GM23248 (cell line): Measurements from ENCODE around the gene OR13J1. TPM values are rescaled to one million over a fixed set of nuclear protein-coding genes. Genes with fewer than 3 reads are reported as not detected.

ENCODE experiments used
- DNase-seq: peaks from one replicate; pipeline ENCODE4 v3.0.0-alpha.2; 2015
- H2AFZ ChIP-seq: fragments of 200-600 bp; sonication (generic); 2 replicates; pipeline ENCODE4 v1.6.1; 2016; ENCODE audit warnings: antibody characterized with exemption
- H3F3A ChIP-seq: fragments of 200-600 bp; sonication (generic); 2 replicates; pipeline ENCODE4 v1.6.1; 2016; ENCODE audit warnings: mild to moderate bottlenecking, antibody characterized with exemption, mixed run types; ENCODE audit not compliant: insufficient read depth
- H3K27ac ChIP-seq: fragments of 200-600 bp; sonication (generic); 2 replicates; pipeline ENCODE4 v1.5.1; 2016; ENCODE audit warnings: mild to moderate bottlenecking
- H3K27me3 ChIP-seq: fragments of 200-600 bp; sonication (generic); replicated peaks from 2 replicates; pipeline ENCODE4 v1.6.1; 2016; ENCODE audit warnings: mild to moderate bottlenecking; ENCODE audit not compliant: insufficient read depth
- H3K36me3 ChIP-seq: fragments of 200-600 bp; sonication (generic); 2 replicates; pipeline ENCODE4 v1.6.1; 2016; ENCODE audit warnings: low read depth, mild to moderate bottlenecking
- H3K4me1 ChIP-seq: fragments of 200-600 bp; sonication (generic); 2 replicates; pipeline ENCODE4 v1.6.1; 2016; ENCODE audit warnings: mild to moderate bottlenecking; ENCODE audit not compliant: insufficient read depth
- H3K4me2 ChIP-seq: fragments of 200-600 bp; sonication (generic); one replicate; pipeline ENCODE4 v1.6.1; 2016; ENCODE audit warnings: mild to moderate bottlenecking; ENCODE audit not compliant: unreplicated experiment
- H3K4me3 ChIP-seq: fragments of 200-600 bp; sonication (generic); 2 replicates; pipeline ENCODE4 v1.5.1; 2016; ENCODE audit warnings: mild to moderate bottlenecking
- H3K79me2 ChIP-seq: fragments of 200-600 bp; sonication (generic); 2 replicates; pipeline ENCODE4 v1.6.1; 2016; ENCODE audit warnings: mild to moderate bottlenecking; ENCODE audit not compliant: insufficient read depth
- H3K9ac ChIP-seq: fragments of 200-600 bp; sonication (generic); 2 replicates; pipeline ENCODE4 v1.6.1; 2016; ENCODE audit warnings: mild to moderate bottlenecking
- H3K9me2 ChIP-seq: fragments of 200-600 bp; sonication (generic); 2 replicates; pipeline ENCODE4 v1.6.1; 2016; ENCODE audit warnings: mixed run types, mild to moderate bottlenecking, moderate library complexity; ENCODE audit not compliant: insufficient read depth
- H3K9me3 ChIP-seq: fragments of 200-600 bp; sonication (generic); one replicate; pipeline ENCODE4 v1.6.1; 2017; ENCODE audit warnings: low read depth
- H4K20me1 ChIP-seq: fragments of 200-600 bp; sonication (generic); 2 replicates; pipeline ENCODE4 v1.6.0; 2016; ENCODE audit not compliant: insufficient read depth
- EZH2 ChIP-seq: fragments of 200-600 bp; sonication (generic); IDR thresholded peaks from 2 replicates; pipeline ENCODE4 v1.6.1; 2018; ENCODE audit warnings: antibody characterized with exemption, mild to moderate bottlenecking; ENCODE audit not compliant: insufficient read depth, poor library complexity, severe bottlenecking
- EZH2phosphoT487 ChIP-seq: fragments of 200-600 bp; sonication (generic); IDR thresholded peaks from 2 replicates; pipeline ENCODE4 v1.6.1; 2018; ENCODE audit warnings: antibody characterized with exemption, moderate library complexity, mild to moderate bottlenecking, low read depth; ENCODE audit not compliant: insufficient read depth
- WGBS, 2 experiments: methylation state at CpG; one replicate each; pipeline ENCODE4 v1.1.6; 2015 to 2017; ENCODE audit warnings: low lambda C conversion rate in 2 of 2, low coverage in 1 of 2; ENCODE audit errors: missing lambda C conversion rate in 2 of 2; 5-methylcytosine and 5-hydroxymethylcytosine counted together
- in situ Hi-C: fragments of 300-500 bp; cut with MboI; formaldehyde crosslinking; loops from 2 replicates; pipeline ENCODE4 v1.15.0; 2020
- polyA plus RNA-seq: library from polyadenylated mRNA; unstranded; fragments of >200 nt; fragmentation: Nextera tagmentation; extraction: Ambion mirVana; gene quantifications from 2 replicates; pipeline ENCODE4 v1.2.1, GENCODE V29; 2016
- total RNA-seq: library from RNA; depleted of rRNA; stranded (reverse); fragments of >200 nt; shearing (Covaris generic); gene quantifications from 2 replicates; pipeline ENCODE4 v1.2.3, GENCODE V29; 2014

The OR13J1 gene
- total and polyA plus RNA-seq, 2 experiments from 2014 or later: not detected

GRCh38 chr9:35835766-35836165 lies 34.4 kb downstream of the OR13J1 start:
- H3K27ac ChIP-seq: no peak overlapping the region
- TF ChIP-seq EZH2phosphoT487 (no peak), EZH2 (no peak)
- in situ Hi-C loops: no loop called here
- no peak overlapping the region for H3K4me2 ChIP-seq
- peaks cover 2% of the 10 kb centered on the region; the same call in 1 of the 2 replicates for H3K79me2 ChIP-seq
- H3K36me3 ChIP-seq: no peaks in the 10 kb centered on the region
- H3K9me2 ChIP-seq: no peaks in the 10 kb centered on the region
- 76 to 78% methylated on average over 2 of the region's 2 CpGs for WGBS, 2 experiments
- no peaks in the 10 kb centered on the region for H3F3A ChIP-seq
- no peaks in the 10 kb centered on the region for H3K27me3 ChIP-seq
- no peaks in the 10 kb centered on the region for H4K20me1 ChIP-seq
- H2AFZ ChIP-seq: no peak overlapping the region
- no peak overlapping the region for H3K9ac ChIP-seq
- H3K9me3 ChIP-seq: no peaks in the 10 kb centered on the region
- no peak for DNase-seq
- H3K4me1 ChIP-seq: no peaks in the 10 kb centered on the region
- no peak overlapping the region for H3K4me3 ChIP-seq

- no peaks in the 10 kb centered on the region for H3K9me3 ChIP-seq
- H3K36me3 ChIP-seq: no peaks in the 10 kb centered on the region
- in situ Hi-C loops: no loop called here
- WGBS, 2 experiments: 88 to 94% methylated on average over 3 of the region's 3 CpGs
- H3K4me1 ChIP-seq: no peaks in the 10 kb centered on the region; the same call in 1 of the 2 replicates
- no peaks in the 10 kb centered on the region for H3K27me3 ChIP-seq
- H3K4me2 ChIP-seq: no peak overlapping the region
- peak; percentile 31 for DNase-seq
- no peak overlapping the region for H3K9ac ChIP-seq
- H3K27ac ChIP-seq: no peak overlapping the region
- no peak overlapping the region for H3K4me3 ChIP-seq
- no peaks in the 10 kb centered on the region for H3F3A ChIP-seq
- H2AFZ ChIP-seq: no peak overlapping the region
- no peaks in the 10 kb centered on the region for H4K20me1 ChIP-seq
- peaks cover 8% of the 10 kb centered on the region; the same call in 1 of the 2 replicates for H3K79me2 ChIP-seq
- TF ChIP-seq EZH2phosphoT487: no peak
- TF ChIP-seq EZH2: no peak
- H3K9me2 ChIP-seq: no peaks in the 10 kb centered on the region
These were observed 35.0 kb downstream of the OR13J1 start for GRCh38 chr9:35835216-35835632.

DNA sequence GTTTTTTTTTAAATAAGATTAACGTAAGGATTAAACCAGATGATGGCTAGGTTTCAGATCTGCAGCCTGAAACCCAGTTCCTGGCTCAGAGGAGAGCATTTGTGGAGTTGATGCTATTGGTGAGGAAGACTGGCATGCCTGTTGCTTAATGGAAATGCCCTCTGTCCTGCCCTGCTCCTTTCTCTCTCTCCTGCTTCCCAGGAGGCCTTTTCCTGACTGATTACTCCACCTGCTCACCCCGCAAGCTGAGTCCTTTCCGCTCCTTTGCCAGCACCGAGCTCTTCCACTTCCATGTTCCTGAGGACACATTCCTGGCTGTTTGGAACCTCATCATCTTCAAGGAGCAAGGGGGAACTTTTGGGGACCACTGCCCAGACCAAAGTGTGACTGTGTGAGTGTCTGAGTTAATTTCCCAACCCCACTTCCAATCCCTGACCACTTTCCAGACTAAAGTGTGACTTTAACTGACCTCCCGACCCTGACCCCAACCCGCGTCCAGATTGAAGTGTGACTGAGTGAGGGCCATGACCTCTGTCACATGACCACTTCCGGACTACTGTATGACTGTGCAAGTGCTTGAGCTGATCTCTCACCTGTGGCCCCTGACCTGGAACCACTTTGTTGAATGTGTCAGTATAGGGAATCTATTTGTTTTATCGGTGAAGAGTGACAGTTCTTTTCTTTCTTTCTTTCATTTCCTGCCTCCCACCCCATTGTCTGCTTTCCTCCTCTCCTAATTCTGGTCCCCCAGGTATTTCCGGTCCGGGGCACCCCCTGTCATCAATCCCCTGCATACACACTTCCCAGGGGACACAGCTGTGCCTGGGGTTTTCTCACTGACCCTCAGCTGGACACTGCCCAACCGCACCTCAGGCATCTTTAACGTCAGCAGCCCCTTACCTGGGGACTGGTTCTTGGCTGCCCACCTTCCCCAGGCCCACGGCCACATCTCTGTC lies 35.7 kb downstream of the OR13J1 start:
- Histone ChIP-seq H3K79me2 (peaks cover 10% of the 10 kb centered on the region; the same call in 1 of the 2 replicates), H3K9me2 (no peaks in the 10 kb centered on the region), H3K4me2 (no peak overlapping the region), H3K9me3 (no peaks in the 10 kb centered on the region), H3K27ac (no peak overlapping the region), H3K36me3 (no peaks in the 10 kb centered on the region), H2AFZ (no peak overlapping the region), H3F3A (no peaks in the 10 kb centered on the region), H3K4me3 (no peak overlapping the region), H3K4me1 (peaks cover 6% of the 10 kb centered on the region), H3K9ac (no peak overlapping the region), H3K27me3 (no peaks in the 10 kb centered on the region), H4K20me1 (no peaks in the 10 kb centered on the region)
- 82 to 87% methylated on average over 14 of the region's 14 CpGs for WGBS, 2 experiments
- no peak for DNase-seq
- TF ChIP-seq EZH2phosphoT487 (no peak), EZH2 (no peak)
- in situ Hi-C loops: no loop called here

DNA sequence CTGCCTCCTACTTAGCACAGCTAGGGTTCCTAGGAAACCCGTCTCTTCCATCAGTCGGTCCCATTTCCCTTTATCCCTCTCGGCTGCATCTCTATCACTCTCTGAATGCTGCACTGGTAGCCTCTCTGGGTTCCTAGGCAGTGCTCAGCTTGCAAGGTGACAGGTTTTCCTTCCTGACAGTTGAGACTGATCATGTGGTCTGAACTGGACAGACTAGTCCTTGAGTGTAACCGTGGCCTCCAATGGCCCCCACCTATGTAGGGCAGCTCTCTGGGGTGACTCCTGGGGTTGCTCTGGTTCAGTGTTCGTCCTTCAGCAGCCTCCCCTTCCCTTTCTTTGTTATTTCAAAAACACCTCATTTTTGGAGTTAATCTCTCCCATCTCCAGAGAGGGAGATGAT lies 37.4 kb downstream of the OR13J1 start:
- TF ChIP-seq EZH2 (no peak), EZH2phosphoT487 (no peak)
- Histone ChIP-seq H3K36me3 (no peaks in the 10 kb centered on the region), H3K79me2 (peaks cover 10% of the 10 kb centered on the region; the same call in 1 of the 2 replicates), H3K4me1 (peaks cover 10% of the 10 kb centered on the region), H3K9ac (no peak overlapping the region), H3K27me3 (no peaks in the 10 kb centered on the region), H3K9me2 (no peaks in the 10 kb centered on the region), H3K9me3 (no peaks in the 10 kb centered on the region), H3K27ac (no peak overlapping the region), H3K4me2 (no peak overlapping the region), H2AFZ (no peak overlapping the region), H4K20me1 (no peaks in the 10 kb centered on the region), H3K4me3 (no peak overlapping the region), H3F3A (no peaks in the 10 kb centered on the region)
- in situ Hi-C loops: no loop called here
- no peak for DNase-seq
- WGBS, 2 experiments: 76 to 78% methylated on average over 5 of the region's 5 CpGs
